ENCODE results near the gene ARHGAP6.

GRCh38 chrX:11261260-11261659 lies 404.5 kb downstream of the ARHGAP6 start:
- no peak for TF ChIP-seq CTCF (IDR thresholded peaks at IDR 0.05; ENCODE audit: low read depth, low read length)
- TF ChIP-seq POLR2A (IDR thresholded peaks at IDR 0.05; ENCODE audit: extremely low read depth, insufficient read length) = no peak
- no peak for TF ChIP-seq MAX (IDR thresholded peaks at IDR 0.05; ENCODE audit: low read depth, low read length)
- TF ChIP-seq MYC (IDR thresholded peaks at IDR 0.05; ENCODE audit: low read depth, low read length) = no peak
